SK-N-SH (cell line): ENCODE data around the gene EMX2.

ENCODE experiments used
- CHD2 ChIP-seq: fragments of 150-350 bp; IDR thresholded peaks from 2 replicates; pipeline ENCODE4 v1.6.1; 2018; ENCODE audit warnings: low read length; ENCODE audit not compliant: partially characterized antibody
- EP300 ChIP-seq, 2 experiments: IDR thresholded peaks; 2 replicates each; pipeline versions ENCODE4 v1.4.0 to v1.6.1; 2012; ENCODE audit warnings: borderline replicate concordance in 1 of 2, low read depth in 1 of 2, low read length in 1 of 2
- EZH2phosphoT487 ChIP-seq: fragments of 200-600 bp; sonication (generic); IDR thresholded peaks from 2 replicates; pipeline ENCODE4 v1.6.1; 2017; ENCODE audit warnings: low read depth, mixed run types, mild to moderate bottlenecking, antibody characterized with exemption, moderate library complexity, borderline replicate concordance
- RAD21 ChIP-seq: IDR thresholded peaks from 2 replicates; pipeline ENCODE4 v1.6.1; 2012; ENCODE audit warnings: mild to moderate bottlenecking, low read length
- TF ChIP-seq, protein P1 (sequence below): fragments of 200-600 bp; sonication (generic); IDR thresholded peaks from 2 replicates; pipeline ENCODE4 v1.6.1; 2017; ENCODE audit warnings: antibody characterized with exemption, mild to moderate bottlenecking, moderate library complexity
- TF ChIP-seq, protein P2 (sequence below): IDR thresholded peaks from 2 replicates; pipeline ENCODE4 v1.4.0; 2012; ENCODE audit warnings: low read depth
- TF ChIP-seq, protein P3 (sequence below): IDR thresholded peaks from 2 replicates; pipeline ENCODE4 v1.4.0; 2012; ENCODE audit warnings: low read depth, borderline replicate concordance

DNA sequence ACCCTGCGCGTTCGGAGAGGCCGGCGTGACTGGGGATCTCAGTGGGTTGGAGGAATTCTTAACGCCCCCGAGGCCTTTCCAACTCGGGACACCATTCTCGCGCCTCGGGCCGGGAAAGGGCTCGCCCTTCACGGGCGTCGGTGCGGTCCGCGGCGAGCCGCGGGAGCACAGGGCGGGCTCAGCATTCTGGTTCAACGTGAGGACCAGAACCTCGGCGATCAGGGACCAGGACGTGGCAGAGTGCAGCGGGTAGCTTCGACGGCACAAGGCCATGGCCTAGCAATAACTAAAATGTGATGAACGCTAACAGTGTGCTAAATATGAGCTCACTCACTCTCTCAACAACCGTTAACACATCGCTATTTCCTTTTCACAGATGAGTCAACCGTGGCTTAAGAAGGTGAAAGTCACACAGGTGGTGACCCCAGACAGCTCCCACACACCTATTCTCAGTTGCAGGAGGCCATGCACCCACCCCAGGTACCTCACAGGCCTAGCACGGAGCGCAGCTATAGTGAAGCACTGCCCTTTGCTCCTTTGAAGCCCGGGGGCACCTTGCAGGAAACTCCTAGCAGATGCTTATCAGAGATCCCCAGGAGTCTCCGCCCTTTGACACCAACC lies 4.5 kb upstream of the EMX2 start:
- TF ChIP-seq RAD21 (no peak), EP300 (IDR thresholded peaks at IDR 0.05; ENCODE audit: borderline replicate concordance in 1 of 2, low read depth in 1 of 2, low read length in 1 of 2) (no peak), EZH2phosphoT487 (no peak), CHD2 (no peak)
- TF ChIP-seq, protein P1, sequence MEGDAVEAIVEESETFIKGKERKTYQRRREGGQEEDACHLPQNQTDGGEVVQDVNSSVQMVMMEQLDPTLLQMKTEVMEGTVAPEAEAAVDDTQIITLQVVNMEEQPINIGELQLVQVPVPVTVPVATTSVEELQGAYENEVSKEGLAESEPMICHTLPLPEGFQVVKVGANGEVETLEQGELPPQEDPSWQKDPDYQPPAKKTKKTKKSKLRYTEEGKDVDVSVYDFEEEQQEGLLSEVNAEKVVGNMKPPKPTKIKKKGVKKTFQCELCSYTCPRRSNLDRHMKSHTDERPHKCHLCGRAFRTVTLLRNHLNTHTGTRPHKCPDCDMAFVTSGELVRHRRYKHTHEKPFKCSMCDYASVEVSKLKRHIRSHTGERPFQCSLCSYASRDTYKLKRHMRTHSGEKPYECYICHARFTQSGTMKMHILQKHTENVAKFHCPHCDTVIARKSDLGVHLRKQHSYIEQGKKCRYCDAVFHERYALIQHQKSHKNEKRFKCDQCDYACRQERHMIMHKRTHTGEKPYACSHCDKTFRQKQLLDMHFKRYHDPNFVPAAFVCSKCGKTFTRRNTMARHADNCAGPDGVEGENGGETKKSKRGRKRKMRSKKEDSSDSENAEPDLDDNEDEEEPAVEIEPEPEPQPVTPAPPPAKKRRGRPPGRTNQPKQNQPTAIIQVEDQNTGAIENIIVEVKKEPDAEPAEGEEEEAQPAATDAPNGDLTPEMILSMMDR: no peak
- TF ChIP-seq, protein P2, sequence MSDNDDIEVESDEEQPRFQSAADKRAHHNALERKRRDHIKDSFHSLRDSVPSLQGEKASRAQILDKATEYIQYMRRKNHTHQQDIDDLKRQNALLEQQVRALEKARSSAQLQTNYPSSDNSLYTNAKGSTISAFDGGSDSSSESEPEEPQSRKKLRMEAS: no peak
- TF ChIP-seq, protein P3, sequence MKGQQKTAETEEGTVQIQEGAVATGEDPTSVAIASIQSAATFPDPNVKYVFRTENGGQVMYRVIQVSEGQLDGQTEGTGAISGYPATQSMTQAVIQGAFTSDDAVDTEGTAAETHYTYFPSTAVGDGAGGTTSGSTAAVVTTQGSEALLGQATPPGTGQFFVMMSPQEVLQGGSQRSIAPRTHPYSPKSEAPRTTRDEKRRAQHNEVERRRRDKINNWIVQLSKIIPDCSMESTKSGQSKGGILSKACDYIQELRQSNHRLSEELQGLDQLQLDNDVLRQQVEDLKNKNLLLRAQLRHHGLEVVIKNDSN: no peak
